H1 (cell line): Measurements from ENCODE around the gene CHSY1. TPM values are rescaled to one million over a fixed set of nuclear protein-coding genes. Genes with fewer than 3 reads are reported as not detected.

Experiments used
- CHD7 ChIP-seq: fragments of 300-600 bp; sonication (generic); IDR thresholded peaks from 2 replicates; pipeline ENCODE4 v1.7.1; 2012; ENCODE audit warnings: low read length, moderate library complexity, mild to moderate bottlenecking, inconsistent platforms; ENCODE audit not compliant: insufficient replicate concordance
- polyA plus RNA-seq, 7 experiments: library from polyadenylated mRNA; depleted of rRNA in 3 of 7; stranded (reverse) in 5 of 7; unstranded in 2 of 7; fragments of >200 nt in 5 of 7; fragments of 200-250 nt in 2 of 7; gene quantifications; 1 replicate in 5 of 7; 2 replicates in 1 of 7; 4 replicates in 1 of 7; pipeline versions ENCODE4 v1.2.1 to v1.2.3, GENCODE V29; 2011 to 2013; ENCODE audit warnings: missing spikeins in 2 of 7, mixed read lengths in 2 of 7
- total RNA-seq: library from RNA; stranded (reverse); fragmentation: NEBNext Ultra II Directional; extraction: Animal tissue kit (Norgen Biotek cat#: 25700); gene quantifications from 2 replicates; pipeline ENCODE4 v1.2.1, GENCODE V29; 2021
- TF ChIP-seq, protein P1 (sequence below): IDR thresholded peaks from 2 replicates; pipeline ENCODE4 v1.6.1; 2012; ENCODE audit warnings: low read length, inconsistent platforms

CHSY1 gene
- total and polyA plus RNA-seq, 2 of the 8 experiments (the other 6 are each of a cell fraction or from before 2014, with no cell fraction given): 24.9 to 60.7 TPM

GRCh38 chr15:101296418-101297405, 44.9 kb upstream of the CHSY1 start (continued):
- TF ChIP-seq CHD7: no peak
- TF ChIP-seq, protein P1, sequence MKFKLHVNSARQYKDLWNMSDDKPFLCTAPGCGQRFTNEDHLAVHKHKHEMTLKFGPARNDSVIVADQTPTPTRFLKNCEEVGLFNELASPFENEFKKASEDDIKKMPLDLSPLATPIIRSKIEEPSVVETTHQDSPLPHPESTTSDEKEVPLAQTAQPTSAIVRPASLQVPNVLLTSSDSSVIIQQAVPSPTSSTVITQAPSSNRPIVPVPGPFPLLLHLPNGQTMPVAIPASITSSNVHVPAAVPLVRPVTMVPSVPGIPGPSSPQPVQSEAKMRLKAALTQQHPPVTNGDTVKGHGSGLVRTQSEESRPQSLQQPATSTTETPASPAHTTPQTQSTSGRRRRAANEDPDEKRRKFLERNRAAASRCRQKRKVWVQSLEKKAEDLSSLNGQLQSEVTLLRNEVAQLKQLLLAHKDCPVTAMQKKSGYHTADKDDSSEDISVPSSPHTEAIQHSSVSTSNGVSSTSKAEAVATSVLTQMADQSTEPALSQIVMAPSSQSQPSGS: no peak
